IPS-20b (cell line): ENCODE results near the gene RFX3.
A peak's percentile ranks its signal among the peaks of the same experiment; 100 is the strongest.

ENCODE experiments used
- H3K27ac ChIP-seq: one replicate; pipeline ENCODE4 v1.5.1; 2013; ENCODE audit warnings: low read length
- H3K27me3 ChIP-seq: 2 replicates; pipeline ENCODE4 v1.6.1; 2013; ENCODE audit warnings: mild to moderate bottlenecking, low read length, inconsistent platforms; ENCODE audit not compliant: insufficient read depth
- H3K36me3 ChIP-seq: 2 replicates; pipeline ENCODE4 v1.6.1; 2013; ENCODE audit warnings: low read depth, mild to moderate bottlenecking, inconsistent platforms, low read length, moderate library complexity; ENCODE audit not compliant: insufficient read depth
- H3K4me1 ChIP-seq: 2 replicates; pipeline ENCODE4 v1.6.1; 2013; ENCODE audit warnings: mild to moderate bottlenecking, control low read depth, inconsistent platforms, low read length, moderate library complexity; ENCODE audit not compliant: insufficient read depth
- H3K4me3 ChIP-seq: 2 replicates; pipeline ENCODE4 v1.5.1; 2013; ENCODE audit warnings: mild to moderate bottlenecking, low read length, inconsistent platforms
- H3K9ac ChIP-seq: 2 replicates; pipeline ENCODE4 v1.6.1; 2013; ENCODE audit warnings: low read depth, mild to moderate bottlenecking, inconsistent platforms, low read length, moderate library complexity
- H3K9me3 ChIP-seq: 2 replicates; pipeline ENCODE4 v1.6.1; 2013; ENCODE audit warnings: mild to moderate bottlenecking, low read depth, low read length, inconsistent platforms; ENCODE audit not compliant: insufficient read depth

RFX3 gene

GRCh38 chr9:3262826-3263529, 262.8 kb downstream of the RFX3 start:
- H3K36me3 ChIP-seq, result peaks cover 5% of the 10 kb centered on the region; the same call in 1 of the 2 replicates
- no peak overlapping the region for H3K27ac ChIP-seq
- H3K4me1 ChIP-seq, result peaks cover 13% of the 10 kb centered on the region
- H3K9ac ChIP-seq, result no peak overlapping the region
- no peaks in the 10 kb centered on the region for H3K9me3 ChIP-seq
- H3K4me3 ChIP-seq, result no peak overlapping the region
- no peaks in the 10 kb centered on the region for H3K27me3 ChIP-seq

GRCh38 chr9:3261484-3261883, 264.3 kb downstream of the RFX3 start:
- Histone ChIP-seq H3K9me3 (no peaks in the 10 kb centered on the region), H3K36me3 (peaks cover 10% of the 10 kb centered on the region), H3K27ac (no peak overlapping the region), H3K9ac (no peak overlapping the region), H3K4me3 (no peak overlapping the region), H3K27me3 (no peaks in the 10 kb centered on the region), H3K4me1 (peaks cover 13% of the 10 kb centered on the region)

GRCh38 chr9:3256571-3257330, 269.1 kb downstream of the RFX3 start:
- peaks cover 18% of the 10 kb centered on the region for H3K36me3 ChIP-seq
- H3K27ac ChIP-seq, result no peak overlapping the region
- H3K4me3 ChIP-seq, result no peak overlapping the region
- no peaks in the 10 kb centered on the region for H3K9me3 ChIP-seq
- H3K4me1 ChIP-seq, result no peaks in the 10 kb centered on the region
- H3K9ac ChIP-seq, result no peak overlapping the region
- H3K27me3 ChIP-seq, result no peaks in the 10 kb centered on the region

GRCh38 chr9:3251309-3251708, 274.5 kb downstream of the RFX3 start:
- no peak overlapping the region for H3K9ac ChIP-seq
- H3K4me3 ChIP-seq, result no peak overlapping the region
- no peak overlapping the region for H3K27ac ChIP-seq
- H3K9me3 ChIP-seq, result no peaks in the 10 kb centered on the region
- H3K36me3 ChIP-seq, result peaks cover 22% of the 10 kb centered on the region
- H3K27me3 ChIP-seq, result no peaks in the 10 kb centered on the region
- H3K4me1 ChIP-seq, result peaks cover 3% of the 10 kb centered on the region; the same call in 1 of the 2 replicates

- Histone ChIP-seq H3K9me3 (no peaks in the 10 kb centered on the region), H3K36me3 (peaks cover 22% of the 10 kb centered on the region), H3K9ac (no peak overlapping the region), H3K4me3 (no peak overlapping the region), H3K27ac (no peak overlapping the region), H3K27me3 (no peaks in the 10 kb centered on the region), H3K4me1 (peaks cover 3% of the 10 kb centered on the region; the same call in 1 of the 2 replicates)
Observed at GRCh38 chr9:3250741-3251140, 275.1 kb downstream of the RFX3 start.

- H3K9me3 ChIP-seq, result no peaks in the 10 kb centered on the region
- peaks cover 3% of the 10 kb centered on the region; the same call in 1 of the 2 replicates for H3K4me1 ChIP-seq
- no peak overlapping the region for H3K9ac ChIP-seq
- no peak overlapping the region for H3K4me3 ChIP-seq
- no peak overlapping the region for H3K27ac ChIP-seq
- H3K27me3 ChIP-seq, result no peaks in the 10 kb centered on the region
- H3K36me3 ChIP-seq, result peaks cover 11% of the 10 kb centered on the region
Observed at GRCh38 chr9:3247211-3247610, 278.6 kb downstream of the RFX3 start.

- H3K9me3 ChIP-seq, result no peaks in the 10 kb centered on the region
- H3K4me1 ChIP-seq, result peaks cover 8% of the 10 kb centered on the region; the same call in 1 of the 2 replicates
- no peak overlapping the region for H3K27ac ChIP-seq
- no peak overlapping the region for H3K4me3 ChIP-seq
- no peaks in the 10 kb centered on the region for H3K27me3 ChIP-seq
- H3K9ac ChIP-seq, result no peak overlapping the region
- peaks cover 11% of the 10 kb centered on the region for H3K36me3 ChIP-seq
Observed at GRCh38 chr9:3246241-3246640, 279.6 kb downstream of the RFX3 start.

GRCh38 chr9:3244963-3245653, 280.7 kb downstream of the RFX3 start:
- Histone ChIP-seq H3K4me1 (peaks cover 13% of the 10 kb centered on the region; the same call in 1 of the 2 replicates), H3K27me3 (no peaks in the 10 kb centered on the region), H3K36me3 (peaks cover 11% of the 10 kb centered on the region), H3K9me3 (no peaks in the 10 kb centered on the region), H3K9ac (no peak overlapping the region), H3K27ac (no peak overlapping the region), H3K4me3 (no peak overlapping the region)

GRCh38 chr9:3243683-3244082, 282.1 kb downstream of the RFX3 start:
- Histone ChIP-seq H3K4me1 (peaks cover 13% of the 10 kb centered on the region; the same call in 1 of the 2 replicates), H3K36me3 (peaks cover 11% of the 10 kb centered on the region), H3K9me3 (no peaks in the 10 kb centered on the region), H3K9ac (no peak overlapping the region), H3K27ac (no peak overlapping the region), H3K4me3 (no peak overlapping the region), H3K27me3 (no peaks in the 10 kb centered on the region)

- H3K9me3 ChIP-seq, result no peaks in the 10 kb centered on the region
- H3K36me3 ChIP-seq, result no peaks in the 10 kb centered on the region
- peak overlapping the region; percentile 17; the same call in 1 of the 2 replicates for H3K4me3 ChIP-seq
- H3K27me3 ChIP-seq, result no peaks in the 10 kb centered on the region
- no peak overlapping the region for H3K27ac ChIP-seq
- peak overlapping the region; percentile 16; the same call in 1 of the 2 replicates for H3K9ac ChIP-seq
- H3K4me1 ChIP-seq, result peaks cover 10% of the 10 kb centered on the region; the same call in 1 of the 2 replicates
Observed at GRCh38 chr9:3241290-3241689, 284.5 kb downstream of the RFX3 start.

- no peaks in the 10 kb centered on the region for H3K27me3 ChIP-seq
Observed at GRCh38 chr9:3240656-3241268, 285.0 kb downstream of the RFX3 start.

More at GRCh38 chr9:3240656-3241268, 285.0 kb downstream of the RFX3 start:
- no peak overlapping the region for H3K27ac ChIP-seq
- no peaks in the 10 kb centered on the region for H3K36me3 ChIP-seq
- H3K4me3 ChIP-seq, result peak overlapping the region; percentile 17; the same call in 1 of the 2 replicates
- no peaks in the 10 kb centered on the region for H3K9me3 ChIP-seq
- peaks cover 10% of the 10 kb centered on the region; the same call in 1 of the 2 replicates for H3K4me1 ChIP-seq
- peak overlapping the region; percentile 16; the same call in 1 of the 2 replicates for H3K9ac ChIP-seq
